ENCODE measurements around the gene ZBTB7A.
A peak's percentile ranks its signal among the peaks of the same experiment; 100 is the strongest.

ZBTB7A gene

DNA sequence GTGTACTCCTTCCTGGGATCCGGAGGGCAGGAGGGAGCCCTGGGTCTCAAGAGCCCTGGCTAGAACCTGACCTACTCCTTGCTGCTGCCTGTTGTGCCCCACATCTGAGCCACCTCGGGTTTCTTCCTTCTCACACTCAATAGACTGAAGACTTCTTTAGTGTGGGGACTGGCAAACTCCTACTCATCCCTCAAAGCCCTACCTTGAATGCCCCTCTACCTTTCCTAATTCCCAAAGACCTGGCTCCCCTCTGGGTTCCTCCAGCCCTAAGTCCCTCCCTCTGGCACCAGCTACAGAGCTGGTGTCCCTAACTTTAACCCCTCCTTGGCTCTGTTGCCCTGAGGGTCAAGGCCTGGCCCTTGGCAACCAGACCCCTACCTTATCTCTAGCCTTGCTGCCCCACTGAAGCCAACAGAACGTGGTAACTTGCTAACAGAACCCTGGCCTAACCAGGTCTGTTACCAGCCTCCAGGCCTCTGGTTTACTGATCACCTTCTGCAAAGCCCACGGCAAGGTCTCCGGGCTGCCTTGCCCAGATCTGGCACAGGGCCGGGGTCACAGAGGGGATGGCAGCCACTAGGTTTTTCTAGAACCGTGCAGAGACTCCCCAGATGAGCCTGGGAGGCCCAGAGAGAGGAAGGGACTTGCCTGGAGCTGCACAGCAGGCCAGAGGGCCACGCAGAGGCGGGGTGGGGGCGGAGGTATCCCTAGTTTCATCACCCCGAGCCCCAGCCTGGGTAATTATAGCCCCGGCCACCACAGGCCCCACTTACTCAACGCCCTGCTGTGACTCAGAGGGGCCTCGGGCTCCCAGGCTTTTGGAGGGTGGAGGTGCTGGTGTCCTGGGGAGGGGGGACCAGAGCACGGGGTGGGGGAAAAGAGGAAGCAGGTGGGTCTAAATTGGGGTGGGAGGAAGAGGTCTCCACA, 15.3 kb downstream of the ZBTB7A start (continued):
- TF ChIP-seq ZBTB7A (tag by site-specific recombination; IDR thresholded peaks at IDR 0.05; ENCODE audit: low read depth): no peak
- no peak for TF ChIP-seq BCL11B (tag by site-specific recombination; IDR thresholded peaks at IDR 0.05; ENCODE audit: low read depth)
- no peak for TF ChIP-seq ZNF211 (tag by site-specific recombination; IDR thresholded peaks at IDR 0.05; ENCODE audit: low read depth)
- no peak for TF ChIP-seq ZBTB21 (tag by site-specific recombination; IDR thresholded peaks at IDR 0.05)
- TF ChIP-seq, protein P1, sequence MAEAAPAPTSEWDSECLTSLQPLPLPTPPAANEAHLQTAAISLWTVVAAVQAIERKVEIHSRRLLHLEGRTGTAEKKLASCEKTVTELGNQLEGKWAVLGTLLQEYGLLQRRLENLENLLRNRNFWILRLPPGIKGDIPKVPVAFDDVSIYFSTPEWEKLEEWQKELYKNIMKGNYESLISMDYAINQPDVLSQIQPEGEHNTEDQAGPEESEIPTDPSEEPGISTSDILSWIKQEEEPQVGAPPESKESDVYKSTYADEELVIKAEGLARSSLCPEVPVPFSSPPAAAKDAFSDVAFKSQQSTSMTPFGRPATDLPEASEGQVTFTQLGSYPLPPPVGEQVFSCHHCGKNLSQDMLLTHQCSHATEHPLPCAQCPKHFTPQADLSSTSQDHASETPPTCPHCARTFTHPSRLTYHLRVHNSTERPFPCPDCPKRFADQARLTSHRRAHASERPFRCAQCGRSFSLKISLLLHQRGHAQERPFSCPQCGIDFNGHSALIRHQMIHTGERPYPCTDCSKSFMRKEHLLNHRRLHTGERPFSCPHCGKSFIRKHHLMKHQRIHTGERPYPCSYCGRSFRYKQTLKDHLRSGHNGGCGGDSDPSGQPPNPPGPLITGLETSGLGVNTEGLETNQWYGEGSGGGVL (tag by site-specific recombination; IDR thresholded peaks at IDR 0.05): 0 out of 2 replicates have a peak, but pooled peaks have one; percentile 32
- TF ChIP-seq ZNF157 (tag by site-specific recombination; IDR thresholded peaks at IDR 0.05): no peak
- TF ChIP-seq PRDM1 (tag by site-specific recombination; IDR thresholded peaks at IDR 0.05): no peak
- no peak for TF ChIP-seq HOXD13 (CRISPR knock-in tag; IDR thresholded peaks at IDR 0.05; ENCODE audit: borderline replicate concordance)
- TF ChIP-seq KLF1 (tag by site-specific recombination; IDR thresholded peaks at IDR 0.05): peak; percentile 35; the same call in 1 of the 2 replicates
- TF ChIP-seq ZFP3 (tag by site-specific recombination; IDR thresholded peaks at IDR 0.05; ENCODE audit: low read depth): peak; percentile 99
- no peak for TF ChIP-seq ZNF701 (tag by site-specific recombination; IDR thresholded peaks at IDR 0.05)

DNA sequence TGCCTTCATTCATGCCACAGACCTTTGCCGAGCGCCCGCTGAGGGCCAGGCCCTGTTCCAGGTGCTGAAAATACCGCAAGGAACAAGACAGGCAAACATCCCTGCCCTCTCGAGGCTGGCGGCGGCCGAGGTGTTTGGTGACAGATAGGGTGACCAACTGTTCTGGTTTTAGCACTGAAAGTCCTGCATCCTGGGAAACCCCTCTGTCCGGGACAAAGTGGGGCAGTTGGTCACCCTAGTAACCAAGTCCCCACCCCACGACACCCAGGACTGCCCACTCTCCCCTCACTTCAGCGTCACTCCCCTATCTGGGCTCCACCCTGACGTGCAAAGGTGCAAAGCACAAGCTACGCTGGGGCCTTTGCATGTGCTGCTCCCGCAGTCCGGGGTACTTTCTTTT, 17.3 kb downstream of the ZBTB7A start:
- CTCF ChIA-PET: interaction anchor here (0.6 kb wide), 1 partner anchor 235 kb away, joined by 4 read pairs; no protein-coding TSS in a partner anchor
- no peak overlapping the region for H3K4me3 ChIP-seq (ENCODE audit: low read depth, low read length)
- POLR2A ChIA-PET: no interaction called here
- peak overlapping the region; percentile 24; the same call in 1 of the 2 replicates for H3K27ac ChIP-seq (ENCODE audit: extremely low read depth, low read depth, low read length)
- no peaks in the 10 kb centered on the region for H3K4me1 ChIP-seq (ENCODE audit: control insufficient read depth, insufficient read depth, low read length)
- TF ChIP-seq ZNF623 (tag by site-specific recombination; IDR thresholded peaks at IDR 0.05): peak; percentile 87
- TF ChIP-seq, protein P2, sequence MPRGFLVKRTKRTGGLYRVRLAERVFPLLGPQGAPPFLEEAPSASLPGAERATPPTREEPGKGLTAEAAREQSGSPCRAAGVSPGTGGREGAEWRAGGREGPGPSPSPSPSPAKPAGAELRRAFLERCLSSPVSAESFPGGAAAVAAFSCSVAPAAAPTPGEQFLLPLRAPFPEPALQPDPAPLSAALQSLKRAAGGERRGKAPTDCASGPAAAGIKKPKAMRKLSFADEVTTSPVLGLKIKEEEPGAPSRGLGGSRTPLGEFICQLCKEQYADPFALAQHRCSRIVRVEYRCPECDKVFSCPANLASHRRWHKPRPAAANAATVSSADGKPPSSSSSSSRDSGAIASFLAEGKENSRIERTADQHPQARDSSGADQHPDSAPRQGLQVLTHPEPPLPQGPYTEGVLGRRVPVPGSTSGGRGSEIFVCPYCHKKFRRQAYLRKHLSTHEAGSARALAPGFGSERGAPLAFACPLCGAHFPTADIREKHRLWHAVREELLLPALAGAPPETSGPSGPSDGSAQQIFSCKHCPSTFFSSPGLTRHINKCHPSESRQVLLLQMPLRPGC (tag by site-specific recombination; IDR thresholded peaks at IDR 0.05): no peak
- TF ChIP-seq, protein P3, sequence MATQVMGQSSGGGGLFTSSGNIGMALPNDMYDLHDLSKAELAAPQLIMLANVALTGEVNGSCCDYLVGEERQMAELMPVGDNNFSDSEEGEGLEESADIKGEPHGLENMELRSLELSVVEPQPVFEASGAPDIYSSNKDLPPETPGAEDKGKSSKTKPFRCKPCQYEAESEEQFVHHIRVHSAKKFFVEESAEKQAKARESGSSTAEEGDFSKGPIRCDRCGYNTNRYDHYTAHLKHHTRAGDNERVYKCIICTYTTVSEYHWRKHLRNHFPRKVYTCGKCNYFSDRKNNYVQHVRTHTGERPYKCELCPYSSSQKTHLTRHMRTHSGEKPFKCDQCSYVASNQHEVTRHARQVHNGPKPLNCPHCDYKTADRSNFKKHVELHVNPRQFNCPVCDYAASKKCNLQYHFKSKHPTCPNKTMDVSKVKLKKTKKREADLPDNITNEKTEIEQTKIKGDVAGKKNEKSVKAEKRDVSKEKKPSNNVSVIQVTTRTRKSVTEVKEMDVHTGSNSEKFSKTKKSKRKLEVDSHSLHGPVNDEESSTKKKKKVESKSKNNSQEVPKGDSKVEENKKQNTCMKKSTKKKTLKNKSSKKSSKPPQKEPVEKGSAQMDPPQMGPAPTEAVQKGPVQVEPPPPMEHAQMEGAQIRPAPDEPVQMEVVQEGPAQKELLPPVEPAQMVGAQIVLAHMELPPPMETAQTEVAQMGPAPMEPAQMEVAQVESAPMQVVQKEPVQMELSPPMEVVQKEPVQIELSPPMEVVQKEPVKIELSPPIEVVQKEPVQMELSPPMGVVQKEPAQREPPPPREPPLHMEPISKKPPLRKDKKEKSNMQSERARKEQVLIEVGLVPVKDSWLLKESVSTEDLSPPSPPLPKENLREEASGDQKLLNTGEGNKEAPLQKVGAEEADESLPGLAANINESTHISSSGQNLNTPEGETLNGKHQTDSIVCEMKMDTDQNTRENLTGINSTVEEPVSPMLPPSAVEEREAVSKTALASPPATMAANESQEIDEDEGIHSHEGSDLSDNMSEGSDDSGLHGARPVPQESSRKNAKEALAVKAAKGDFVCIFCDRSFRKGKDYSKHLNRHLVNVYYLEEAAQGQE (tag by site-specific recombination; IDR thresholded peaks at IDR 0.05): peak; percentile 83
- TF ChIP-seq MEIS1 (CRISPR knock-in tag; IDR thresholded peaks at IDR 0.05; ENCODE audit: borderline replicate concordance): no peak
- no peak for TF ChIP-seq ZNF747 (tag by site-specific recombination; IDR thresholded peaks at IDR 0.05)
- no peak for TF ChIP-seq ZNF16 (tag by site-specific recombination; IDR thresholded peaks at IDR 0.05; ENCODE audit: low read depth)
- 0 out of 2 replicates have a peak, but pooled peaks have one; percentile 41 for TF ChIP-seq ZNF600 (tag by site-specific recombination; IDR thresholded peaks at IDR 0.05)
- no peak for TF ChIP-seq ZNF404 (tag by site-specific recombination; IDR thresholded peaks at IDR 0.05)
- TF ChIP-seq ZBTB7A (tag by site-specific recombination; IDR thresholded peaks at IDR 0.05; ENCODE audit: low read depth): no peak
- TF ChIP-seq ZSCAN23 (tag by site-specific recombination; IDR thresholded peaks at IDR 0.05): no peak
- no peaks in the 10 kb centered on the region for H3K9me3 ChIP-seq (ENCODE audit: control insufficient read depth, insufficient read depth, low read depth, low read length)
- peaks cover 22 to 57% of the 10 kb centered on the region in 2 experiments; a peak in 2 of 3 replicates for H3K36me3 ChIP-seq (ENCODE audit: control insufficient read depth in 2 of 2, insufficient read depth in 1 of 2, low read length in 2 of 2)

All from HEK293 (cell line).